ENCODE data around the gene CCDC167.

DNA sequence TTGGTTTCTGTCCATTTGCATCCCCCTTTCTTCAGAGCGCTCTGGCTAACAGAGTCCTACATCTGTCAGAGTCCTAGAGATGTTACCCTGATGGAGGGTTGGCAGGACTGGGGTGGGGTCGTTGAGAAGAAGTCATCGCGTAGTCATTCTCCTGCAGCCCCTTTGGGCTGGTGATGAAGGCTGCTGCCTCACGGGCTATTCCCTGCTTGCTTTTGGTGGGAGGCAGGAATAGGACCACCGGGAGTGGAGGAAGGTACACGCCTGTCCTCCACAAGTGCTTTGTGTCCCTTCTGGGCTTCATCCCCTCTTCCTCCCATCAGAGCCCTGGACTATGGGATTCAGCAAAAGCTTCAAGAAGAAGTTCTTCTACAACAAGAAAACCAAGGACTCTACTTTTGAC lies 20.9 kb downstream of the CCDC167 start:
- TF ChIP-seq, protein P1, sequence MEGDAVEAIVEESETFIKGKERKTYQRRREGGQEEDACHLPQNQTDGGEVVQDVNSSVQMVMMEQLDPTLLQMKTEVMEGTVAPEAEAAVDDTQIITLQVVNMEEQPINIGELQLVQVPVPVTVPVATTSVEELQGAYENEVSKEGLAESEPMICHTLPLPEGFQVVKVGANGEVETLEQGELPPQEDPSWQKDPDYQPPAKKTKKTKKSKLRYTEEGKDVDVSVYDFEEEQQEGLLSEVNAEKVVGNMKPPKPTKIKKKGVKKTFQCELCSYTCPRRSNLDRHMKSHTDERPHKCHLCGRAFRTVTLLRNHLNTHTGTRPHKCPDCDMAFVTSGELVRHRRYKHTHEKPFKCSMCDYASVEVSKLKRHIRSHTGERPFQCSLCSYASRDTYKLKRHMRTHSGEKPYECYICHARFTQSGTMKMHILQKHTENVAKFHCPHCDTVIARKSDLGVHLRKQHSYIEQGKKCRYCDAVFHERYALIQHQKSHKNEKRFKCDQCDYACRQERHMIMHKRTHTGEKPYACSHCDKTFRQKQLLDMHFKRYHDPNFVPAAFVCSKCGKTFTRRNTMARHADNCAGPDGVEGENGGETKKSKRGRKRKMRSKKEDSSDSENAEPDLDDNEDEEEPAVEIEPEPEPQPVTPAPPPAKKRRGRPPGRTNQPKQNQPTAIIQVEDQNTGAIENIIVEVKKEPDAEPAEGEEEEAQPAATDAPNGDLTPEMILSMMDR (IDR thresholded peaks at IDR 0.05), result no peak
- no peak for TF ChIP-seq ZFX (IDR thresholded peaks at IDR 0.05; ENCODE audit: borderline replicate concordance)
